ENCODE data around the gene SSB.
"Not testable (repeated sequence)": the region's sequence is repeated elsewhere in the genome, so short reads cannot be mapped to it uniquely, and the experiment has no call there.

GRCh38 chr2:169820101-169820500 lies 21.4 kb downstream of the SSB start:
- not testable (repeated sequence) for TF ChIP-seq CTCF (IDR thresholded peaks at IDR 0.05; ENCODE audit: low read depth, low read length); EZH2phosphoT487 (IDR thresholded peaks at IDR 0.05; ENCODE audit: low read depth)

Data from OCI-LY3 (cell line).